H1 (cell line): Measurements from ENCODE around the gene FRMD3.

Experiments
- BCL11A ChIP-seq, 2 experiments: IDR thresholded peaks; one replicate each; pipeline ENCODE4 v1.6.1; 2011; ENCODE audit warnings: low read depth in 2 of 2, low read length in 2 of 2, mild to moderate bottlenecking in 2 of 2
- CREB1 ChIP-seq: IDR thresholded peaks from 2 replicates; pipeline ENCODE4 v1.6.1; 2012; ENCODE audit warnings: inconsistent platforms
- CTCF ChIP-seq, 3 experiments: IDR thresholded peaks; 1 replicate in 2 of 3; 2 replicates in 1 of 3; pipeline versions ENCODE4 v1.5.1 to v1.6.1; 2011; ENCODE audit warnings: low read length in 3 of 3, mild to moderate bottlenecking in 3 of 3, inconsistent platforms in 2 of 3, low read depth in 1 of 3, moderate library complexity in 1 of 3; ENCODE audit not compliant: insufficient read depth in 1 of 3; ENCODE audit errors: control extremely low read depth in 1 of 3
- EP300 ChIP-seq, 2 experiments: IDR thresholded peaks; 1 replicate in 1 of 2; 2 replicates in 1 of 2; pipeline ENCODE4 v1.6.1; 2011 to 2012; ENCODE audit warnings: low read depth in 2 of 2, low read length in 2 of 2, mild to moderate bottlenecking in 2 of 2, borderline replicate concordance in 1 of 2, inconsistent platforms in 1 of 2, moderate library complexity in 1 of 2
- EZH2 ChIP-seq: fragments of 200-600 bp; sonication (generic); IDR thresholded peaks from 2 replicates; pipeline ENCODE4 v1.7.1; 2012; ENCODE audit warnings: low read depth, mild to moderate bottlenecking, moderate library complexity, low read length, inconsistent platforms; ENCODE audit not compliant: severe bottlenecking
- FOSL1 ChIP-seq: IDR thresholded peaks from 2 replicates; pipeline ENCODE4 v1.6.1; 2011; ENCODE audit warnings: mild to moderate bottlenecking, low read depth, low read length, moderate library complexity; ENCODE audit not compliant: insufficient read depth
- JUN ChIP-seq: IDR thresholded peaks from 2 replicates; pipeline ENCODE4 v1.6.1; 2011; ENCODE audit warnings: low read depth, mild to moderate bottlenecking, improper control_type of control experiment, low read length
- JUND ChIP-seq: IDR thresholded peaks from 2 replicates; pipeline ENCODE4 v1.6.1; 2011; ENCODE audit warnings: mild to moderate bottlenecking, improper control_type of control experiment, low read length
- PHF8 ChIP-seq: fragments of 200-600 bp; sonication (generic); conservative IDR thresholded peaks from 2 replicates; pipeline ENCODE4 v1.7.1; 2012; ENCODE audit warnings: low read depth, mild to moderate bottlenecking, inconsistent platforms, low read length, moderate library complexity
- POLR2A ChIP-seq, 2 experiments: IDR thresholded peaks; 1 replicate in 1 of 2; 2 replicates in 1 of 2; pipeline ENCODE4 v1.6.1; 2011; ENCODE audit warnings: low read depth in 2 of 2, low read length in 2 of 2, mild to moderate bottlenecking in 2 of 2; ENCODE audit errors: control extremely low read depth in 1 of 2
- POLR2AphosphoS5 ChIP-seq: IDR thresholded peaks from 2 replicates; pipeline ENCODE4 v1.6.1; 2011; ENCODE audit warnings: low read depth, low read length
- RNF2 ChIP-seq: fragments of 200-900, 300-1000 bp; sonication (generic); IDR thresholded peaks from 2 replicates; pipeline ENCODE4 v1.7.1; 2016; ENCODE audit warnings: borderline replicate concordance, low read depth, mild to moderate bottlenecking, antibody characterized with exemption, low read length; ENCODE audit not compliant: poor library complexity, severe bottlenecking; ENCODE audit errors: missing control alignments
- SUZ12 ChIP-seq: fragments of 200-600 bp; sonication (generic); IDR thresholded peaks from 2 replicates; pipeline ENCODE4 v1.6.1; 2012; ENCODE audit warnings: mild to moderate bottlenecking, inconsistent platforms, low read length, moderate library complexity, mixed read lengths
- USF2 ChIP-seq: IDR thresholded peaks from 2 replicates; pipeline ENCODE4 v1.6.1; 2011; ENCODE audit warnings: low read length, improper control_type of control experiment

GRCh38 chr9:83290692-83291091, 247.5 kb downstream of the FRMD3 start:
- no peak for TF ChIP-seq RNF2
- no peak for TF ChIP-seq CREB1
- TF ChIP-seq JUND, result no peak
- TF ChIP-seq PHF8, result no peak
- TF ChIP-seq EP300 (IDR thresholded peaks at IDR 0.05; ENCODE audit: borderline replicate concordance in 1 of 2, low read depth in 2 of 2, low read length in 2 of 2), result no peak
- no peak for TF ChIP-seq CTCF (IDR thresholded peaks at IDR 0.05; ENCODE audit: control extremely low read depth in 1 of 3, insufficient read depth in 1 of 3, low read depth in 1 of 3, low read length in 3 of 3)
- TF ChIP-seq SUZ12, result no peak
- TF ChIP-seq BCL11A (IDR thresholded peaks at IDR 0.05; ENCODE audit: low read depth in 2 of 2, low read length in 2 of 2), result no peak
- TF ChIP-seq USF2, result no peak
- TF ChIP-seq EZH2, result no peak
- no peak for TF ChIP-seq FOSL1
- TF ChIP-seq POLR2AphosphoS5, result no peak
- TF ChIP-seq POLR2A (IDR thresholded peaks at IDR 0.05; ENCODE audit: control extremely low read depth in 1 of 2, low read depth in 2 of 2, low read length in 2 of 2), result no peak
- no peak for TF ChIP-seq JUN
